HepG2 (cell line): ENCODE measurements around the gene PAPPA. TPM values are rescaled to one million over a fixed set of nuclear protein-coding genes. Genes with fewer than 3 reads are reported as not detected.

Experiments
- ATAC-seq: fragments of 200-7000 bp; cut with Tn5 transposase; 3 replicates; pipeline ENCODE4 v1.9.1; 2020; ENCODE audit warnings: mild to moderate bottlenecking, moderate library complexity
- BruUV-seq: library from RNA; stranded (reverse); fragments of 400-500 nt; replicated peaks from 2 replicates; lab custom pipeline; 2021; lab: Mats Ljungman, UMichigan
- CTCF ChIA-PET: fragments of 300-600 bp; formaldehyde crosslinking; extraction: SDS; loops from one replicate; lab custom pipeline; 2021; ENCODE audit warnings: low total read pairs, inconsistent platforms, low intra/inter-chr PET ratio; lab: Yijun Ruan, JAX
- POLR2A ChIA-PET: fragments of 350-600 bp; sonication (Branson Sonifier 250); formaldehyde crosslinking; loops from one replicate; lab custom pipeline; 2020; ENCODE audit warnings: antibody characterized with exemption, inconsistent platforms; lab: Yijun Ruan, JAX
- DNase-seq: peaks from one replicate; pipeline ENCODE4 v3.0.0-alpha.2; 2015; ENCODE audit warnings: low spot score
- FAIRE-seq: peaks from 3 replicates; lab custom pipeline; 2011; peaks lifted over from hg19 to GRCh38; lab: Jason Lieb, UNC
- H2AFZ ChIP-seq: one replicate; pipeline ENCODE4 v1.6.1; 2011; ENCODE audit warnings: low read length, inconsistent platforms
- H3K27ac ChIP-seq: fragments of 300-600 bp; 3 replicates; pipeline ENCODE4 v1.8.0; 2011; ENCODE audit warnings: mixed run types, mild to moderate bottlenecking, mixed read lengths, low read length, inconsistent platforms; ENCODE audit not compliant: insufficient read depth; ENCODE audit errors: extremely low read length
- H3K27me3 ChIP-seq, 2 experiments: fragments of 200-600 bp in 1 of 2; 2 replicates in 1 of 2; 3 replicates in 1 of 2; pipeline versions ENCODE4 v1.6.0 to v1.8.0; 2011; ENCODE audit warnings: low read length in 2 of 2, mild to moderate bottlenecking in 2 of 2, moderate library complexity in 2 of 2, inconsistent platforms in 1 of 2; ENCODE audit not compliant: insufficient read depth in 2 of 2, control insufficient read depth in 1 of 2
- H3K36me3 ChIP-seq, 2 experiments: fragments of 200-600 bp in 1 of 2; replicated peaks in 1 of 2; 2 replicates in 1 of 2; 3 replicates in 1 of 2; pipeline versions ENCODE4 v1.5.1 to v1.8.0; 2011; ENCODE audit warnings: low read length in 2 of 2, inconsistent platforms in 1 of 2; ENCODE audit not compliant: insufficient read depth in 2 of 2, control insufficient read depth in 1 of 2
- H3K4me1 ChIP-seq: 2 replicates; pipeline ENCODE4 v1.5.1; 2012; ENCODE audit warnings: low read length, inconsistent platforms; ENCODE audit not compliant: insufficient read depth
- H3K4me2 ChIP-seq: 2 replicates; pipeline ENCODE4 v1.6.0; 2011; ENCODE audit warnings: low read depth, low read length, inconsistent platforms
- H3K4me3 ChIP-seq, 3 experiments: fragments of 200-600 bp in 1 of 3; sonication (generic), shearing (Covaris generic) in 1 of 3; replicated peaks in 1 of 3; 2 replicates each; pipeline ENCODE4 v1.5.1; 2011 to 2016; ENCODE audit warnings: low read length in 3 of 3, inconsistent platforms in 2 of 3, low read depth in 2 of 3, mild to moderate bottlenecking in 2 of 3, control low read depth in 1 of 3, mixed read lengths in 1 of 3; ENCODE audit not compliant: insufficient read depth in 1 of 3
- H3K79me2 ChIP-seq: one replicate; pipeline ENCODE4 v1.6.1; 2011; ENCODE audit warnings: low read length, inconsistent platforms; ENCODE audit not compliant: insufficient read depth
- H3K9ac ChIP-seq: 2 replicates; pipeline ENCODE4 v1.6.0; 2011; ENCODE audit warnings: mild to moderate bottlenecking, low read depth, low read length, inconsistent platforms; ENCODE audit not compliant: insufficient read depth
- H3K9me3 ChIP-seq: 2 replicates; pipeline ENCODE4 v1.5.1; 2012; ENCODE audit warnings: mild to moderate bottlenecking, low read length
- H4K20me1 ChIP-seq: 2 replicates; pipeline ENCODE4 v1.6.0; 2011; ENCODE audit warnings: inconsistent platforms, mild to moderate bottlenecking, low read length, moderate library complexity; ENCODE audit not compliant: insufficient read depth
- GZF1 ChIP-seq: sonication (generic); formaldehyde crosslinking; IDR thresholded peaks from 2 replicates; pipeline ENCODE4 v1.5.1; 2020; ENCODE audit warnings: mild to moderate bottlenecking, missing genetic modification reagents
- HNRNPLL ChIP-seq: fragments of 200-400 bp; formaldehyde crosslinking; IDR thresholded peaks from 2 replicates; pipeline ENCODE4 v1.6.1; 2017; ENCODE audit warnings: mild to moderate bottlenecking, low read depth, low read length; ENCODE audit not compliant: poor library complexity, severe bottlenecking
- MLLT10 ChIP-seq: sonication (generic); formaldehyde crosslinking; IDR thresholded peaks from 2 replicates; pipeline ENCODE4 v1.4.0; 2020; ENCODE audit warnings: missing genetic modification reagents
- NCOA2 ChIP-seq: sonication (generic); formaldehyde crosslinking; IDR thresholded peaks from 2 replicates; pipeline ENCODE4 v1.8.0; 2022; ENCODE audit warnings: inconsistent platforms
- PAWR ChIP-seq: sonication (generic); formaldehyde crosslinking; IDR thresholded peaks from 2 replicates; pipeline ENCODE4 v1.4.0; 2020; ENCODE audit warnings: missing genetic modification reagents, mild to moderate bottlenecking, borderline replicate concordance
- POLR2A ChIP-seq, 2 experiments: IDR thresholded peaks; 2 replicates each; pipeline ENCODE4 v1.6.1; 2011; ENCODE audit warnings: low read depth in 2 of 2, low read length in 2 of 2, mild to moderate bottlenecking in 1 of 2, moderate library complexity in 1 of 2; ENCODE audit not compliant: insufficient read depth in 1 of 2
- SALL2 ChIP-seq: sonication (generic); formaldehyde crosslinking; IDR thresholded peaks from 2 replicates; pipeline ENCODE4 v1.8.1; 2023; ENCODE audit warnings: mild to moderate bottlenecking, missing genetic modification reagents, inconsistent platforms
- SIX4 ChIP-seq: sonication (generic); formaldehyde crosslinking; IDR thresholded peaks from 2 replicates; pipeline ENCODE4 v1.4.0; 2020; ENCODE audit warnings: missing genetic modification reagents
- TFDP1 ChIP-seq: IDR thresholded peaks from 2 replicates; pipeline ENCODE4 v1.6.1; 2016; ENCODE audit warnings: missing compliant biosample characterization, missing genetic modification reagents, borderline replicate concordance
- THAP9 ChIP-seq: sonication (generic); formaldehyde crosslinking; IDR thresholded peaks from 2 replicates; pipeline ENCODE4; 2020; ENCODE audit warnings: missing genetic modification reagents, mild to moderate bottlenecking, borderline replicate concordance
- XRCC5 ChIP-seq: fragments of 200-400 bp; formaldehyde crosslinking; optimal IDR thresholded peaks from 2 replicates; pipeline ENCODE3; 2017; ENCODE audit warnings: mild to moderate bottlenecking, low read length
- ZBTB10 ChIP-seq: sonication (generic); formaldehyde crosslinking; IDR thresholded peaks from 2 replicates; pipeline ENCODE4 v1.4.0; 2020; ENCODE audit warnings: missing genetic modification reagents, borderline replicate concordance
- ZNF562 ChIP-seq: sonication (generic); formaldehyde crosslinking; IDR thresholded peaks from 2 replicates; pipeline ENCODE4 v1.8.0; 2022; ENCODE audit warnings: missing genetic modification reagents, borderline replicate concordance
- ZNF615 ChIP-seq: sonication (generic); formaldehyde crosslinking; IDR thresholded peaks from 2 replicates; pipeline ENCODE4 v1.5.0; 2020; ENCODE audit warnings: mild to moderate bottlenecking, missing genetic modification reagents, borderline replicate concordance
- WGBS: methylation state at CpG from one replicate; pipeline ENCODE4 v1.1.6; 2017; ENCODE audit warnings: low lambda C conversion rate; 5-methylcytosine and 5-hydroxymethylcytosine counted together
- in situ Hi-C: cut with HindIII; loops from 2 replicates; pipeline ENCODE4 v1.10.0; 2017; ENCODE audit warnings: low pct_unique_long_range_greater_than_20kb; ENCODE audit not compliant: extremely low pct_ligation_motif_present
- intact Hi-C: fragments of 100-400 bp; cut with micrococcal nuclease; formaldehyde crosslinking; loops from one replicate; pipeline ENCODE4 v1.10.0; 2022; ENCODE audit not compliant: unreplicated experiment
- polyA plus RNA-seq, 8 experiments: library from polyadenylated mRNA; depleted of rRNA in 3 of 8; stranded (reverse) in 7 of 8; unstranded in 1 of 8; fragments of >200 nt; fragmentation: Illumina TruSeq in 4 of 8; extraction: Trizol in 4 of 8; gene quantifications; 2 replicates each; pipeline versions ENCODE4 v1.2.1 to v1.2.3, GENCODE V29; 2011 to 2016; ENCODE audit warnings: low read depth in 4 of 8, missing spikeins in 1 of 8, mixed read lengths in 1 of 8; ENCODE audit not compliant: insufficient read depth in 1 of 8
- total RNA-seq, 5 experiments: library from RNA; depleted of rRNA; stranded (reverse); fragments of >200 nt; fragmentation: Illumina TruSeq; extraction: Trizol; gene quantifications; 2 replicates each; pipeline ENCODE4 v1.2.3, GENCODE V29; 2016; ENCODE audit warnings: low read depth in 1 of 5

The PAPPA gene
- total and polyA plus RNA-seq, 2 of the 13 experiments (the other 11 are each of a cell fraction or from before 2014, with no cell fraction given): 0.09 to 0.11 TPM

DNA sequence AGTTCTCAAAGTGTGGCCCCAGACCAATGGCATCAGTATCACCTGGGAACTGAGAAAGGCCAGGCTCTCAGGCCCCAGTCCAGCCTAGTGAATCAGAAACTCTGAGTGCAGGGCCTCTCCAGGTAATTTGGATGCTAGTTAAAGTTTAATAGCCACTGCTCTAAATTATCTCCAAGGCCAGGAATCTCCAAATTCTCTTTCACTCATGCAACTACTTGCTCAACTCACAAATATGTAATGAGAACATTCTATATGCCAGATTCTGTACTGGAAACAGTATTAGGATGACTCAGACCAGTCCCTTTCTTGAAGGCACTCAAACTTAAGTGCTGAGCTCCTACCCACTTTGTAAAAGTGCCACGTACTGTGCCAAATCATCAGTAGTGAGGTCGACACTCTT, 84.6 kb downstream of the PAPPA start:
- CTCF ChIA-PET: no interaction called here
- H3K79me2 ChIP-seq: no peaks in the 10 kb centered on the region
- H3K9me3 ChIP-seq: no peaks in the 10 kb centered on the region
- no peaks in the 10 kb centered on the region for H4K20me1 ChIP-seq
- BruUV-seq: no TSS peak
- no peak overlapping the region for H2AFZ ChIP-seq
- DNase-seq (no peak), ATAC-seq (no peak)
- intact Hi-C loops: loop anchor here (10.0 kb wide), 1 partner anchor 1833 kb away; no protein-coding TSS in a partner anchor
- no peak overlapping the region for H3K4me3 ChIP-seq
- no peak overlapping the region for H3K9ac ChIP-seq
- H3K27ac ChIP-seq: no peak overlapping the region
- no peaks in the 10 kb centered on the region for H3K36me3 ChIP-seq
- POLR2A ChIA-PET: no interaction called here
- TF ChIP-seq ZNF562 (CRISPR knock-in tag) (no peak), PAWR (no peak), SIX4 (CRISPR knock-in tag) (no peak), HNRNPLL (no peak), ZBTB10 (no peak), ZNF615 (no peak), TFDP1 (CRISPR knock-in tag) (no peak), THAP9 (no peak), SALL2 (no peak), POLR2A (IDR thresholded peaks at IDR 0.05; ENCODE audit: insufficient read depth in 1 of 2, low read depth in 2 of 2, low read length in 2 of 2) (no peak), MLLT10 (CRISPR knock-in tag) (no peak), NCOA2 (CRISPR knock-in tag) (no peak), GZF1 (CRISPR knock-in tag) (no peak), XRCC5 (no peak)
- TF ChIP-seq, all 625 proteins: peak for 0
- 33% methylated on average over 2 of the region's 2 CpGs for WGBS
- Histone ChIP-seq H3K4me2 (no peak overlapping the region), H3K27me3 (peaks cover 0 to 5% of the 10 kb centered on the region in 2 experiments; a peak in 1 of 5 replicates), H3K4me1 (no peaks in the 10 kb centered on the region)
- in situ Hi-C loops: no loop called here
- no peak for FAIRE-seq
